ENCODE data around the gene ATP6V1G2. TPM values are rescaled to one million over a fixed set of nuclear protein-coding genes. Genes with fewer than 3 reads are reported as not detected.

ATP6V1G2 gene
- total RNA-seq, 1 donor from 2014 or later: 1.0 TPM

- H3K36me3 ChIP-seq (ENCODE audit: control insufficient read depth in 3 of 3, insufficient read depth in 3 of 3, low read length in 3 of 3): peaks cover 3 to 25% (median 21%) of the 10 kb centered on the region in 3 donors
- peaks cover 14 to 30% (median 26%) of the 10 kb centered on the region in 3 donors for H3K4me1 ChIP-seq (ENCODE audit: control insufficient read depth in 3 of 3, insufficient read depth in 3 of 3, low read length in 3 of 3)
- H3K4me3 ChIP-seq (ENCODE audit: low read length in 3 of 3): peak overlapping the region; percentile 58 to 82 (median 72)
- no peaks in the 10 kb centered on the region for H3K9me3 ChIP-seq (ENCODE audit: control insufficient read depth in 3 of 3, low read length in 3 of 3)
- H3K9ac ChIP-seq (ENCODE audit: low read depth in 1 of 3, low read length in 3 of 3): peak overlapping the region; percentile 69 to 83 (median 77)
- H3K27me3 ChIP-seq (ENCODE audit: control insufficient read depth in 3 of 3, insufficient read depth in 3 of 3, low read length in 3 of 3): no peaks in the 10 kb centered on the region
- peak overlapping the region; percentile 87 for H3K27ac ChIP-seq (ENCODE audit: low read depth, low read length)
These were observed 2.1 kb upstream of the ATP6V1G2 start for GRCh38 chr6:31548544-31548873.

GRCh38 chr6:31547727-31548543 is 1.5 kb upstream of the ATP6V1G2 start:
- H3K9me3 ChIP-seq (ENCODE audit: control insufficient read depth in 3 of 3, low read length in 3 of 3): no peaks in the 10 kb centered on the region
- peaks cover 19 to 35% (median 29%) of the 10 kb centered on the region in 3 donors for H3K4me1 ChIP-seq (ENCODE audit: control insufficient read depth in 3 of 3, insufficient read depth in 3 of 3, low read length in 3 of 3)
- peak overlapping the region; percentile 87 for H3K27ac ChIP-seq (ENCODE audit: low read depth, low read length)
- H3K9ac ChIP-seq (ENCODE audit: low read depth in 1 of 3, low read length in 3 of 3): peak overlapping the region; percentile 69 to 83 (median 77)
- no peaks in the 10 kb centered on the region for H3K27me3 ChIP-seq (ENCODE audit: control insufficient read depth in 3 of 3, insufficient read depth in 3 of 3, low read length in 3 of 3)
- peak overlapping the region; percentile 58 to 82 (median 72) for H3K4me3 ChIP-seq (ENCODE audit: low read length in 3 of 3)
- H3K36me3 ChIP-seq (ENCODE audit: control insufficient read depth in 3 of 3, insufficient read depth in 3 of 3, low read length in 3 of 3): peaks cover 3 to 22% (median 21%) of the 10 kb centered on the region in 3 donors

- no peaks in the 10 kb centered on the region for H3K27me3 ChIP-seq (ENCODE audit: control insufficient read depth in 3 of 3, insufficient read depth in 3 of 3, low read length in 3 of 3)
- peaks cover 20 to 40% (median 31%) of the 10 kb centered on the region in 3 donors for H3K4me1 ChIP-seq (ENCODE audit: control insufficient read depth in 3 of 3, insufficient read depth in 3 of 3, low read length in 3 of 3)
- H3K36me3 ChIP-seq (ENCODE audit: control insufficient read depth in 3 of 3, insufficient read depth in 3 of 3, low read length in 3 of 3): peaks cover 3 to 22% (median 21%) of the 10 kb centered on the region in 3 donors
- peak within 1 kb of the TSS; percentile 58 to 82 (median 72) for H3K4me3 ChIP-seq (ENCODE audit: low read length in 3 of 3)
- peak within 1 kb of the TSS; percentile 69 to 83 (median 77) for H3K9ac ChIP-seq (ENCODE audit: low read depth in 1 of 3, low read length in 3 of 3)
- peak within 1 kb of the TSS; percentile 87 for H3K27ac ChIP-seq (ENCODE audit: low read depth, low read length)
- H3K9me3 ChIP-seq (ENCODE audit: control insufficient read depth in 3 of 3, low read length in 3 of 3): no peaks in the 10 kb centered on the region
These were observed 734 bp upstream of the ATP6V1G2 start, which contains the start of gene NFKBIL1 for GRCh38 chr6:31546958-31547726. Gene NFKBIL1, plus strand, starts transcription at chr6:31547608. Its CDS starts 87 bp downstream, at chr6:31547695.

- H3K9me3 ChIP-seq (ENCODE audit: control insufficient read depth in 3 of 3, low read length in 3 of 3): no peaks in the 10 kb centered on the region
- no peak overlapping the region for H3K9ac ChIP-seq (ENCODE audit: low read depth in 1 of 3, low read length in 3 of 3)
- peaks cover 24 to 51% (median 33%) of the 10 kb centered on the region in 3 donors for H3K4me1 ChIP-seq (ENCODE audit: control insufficient read depth in 3 of 3, insufficient read depth in 3 of 3, low read length in 3 of 3)
- no peaks in the 10 kb centered on the region for H3K27me3 ChIP-seq (ENCODE audit: control insufficient read depth in 3 of 3, insufficient read depth in 3 of 3, low read length in 3 of 3)
- H3K27ac ChIP-seq (ENCODE audit: low read depth, low read length): no peak overlapping the region
- no peak overlapping the region for H3K4me3 ChIP-seq (ENCODE audit: low read length in 3 of 3)
- H3K36me3 ChIP-seq (ENCODE audit: control insufficient read depth in 3 of 3, insufficient read depth in 3 of 3, low read length in 3 of 3): peaks cover under 1 to 16% (median 14%) of the 10 kb centered on the region in 3 donors
These were observed 1.1 kb downstream of the ATP6V1G2 start for GRCh38 chr6:31545291-31545690.

- peaks cover 6 to 17% (median 16%) of the 10 kb centered on the region in 3 donors for H3K36me3 ChIP-seq (ENCODE audit: control insufficient read depth in 3 of 3, insufficient read depth in 3 of 3, low read length in 3 of 3)
- H3K27ac ChIP-seq (ENCODE audit: low read depth, low read length): no peak overlapping the region
- H3K9ac ChIP-seq (ENCODE audit: low read depth in 1 of 3, low read length in 3 of 3): no peak overlapping the region
- H3K4me3 ChIP-seq (ENCODE audit: low read length in 3 of 3): no peak overlapping the region
- H3K4me1 ChIP-seq (ENCODE audit: control insufficient read depth in 3 of 3, insufficient read depth in 3 of 3, low read length in 3 of 3): peaks cover 30 to 57% (median 38%) of the 10 kb centered on the region in 3 donors
- H3K9me3 ChIP-seq (ENCODE audit: control insufficient read depth in 3 of 3, low read length in 3 of 3): no peaks in the 10 kb centered on the region
- no peaks in the 10 kb centered on the region for H3K27me3 ChIP-seq (ENCODE audit: control insufficient read depth in 3 of 3, insufficient read depth in 3 of 3, low read length in 3 of 3)
These were observed 1.7 kb downstream of the ATP6V1G2 start for GRCh38 chr6:31544676-31545075.

GRCh38 chr6:31543639-31544038 is 2.8 kb downstream of the ATP6V1G2 start:
- no peaks in the 10 kb centered on the region for H3K27me3 ChIP-seq (ENCODE audit: control insufficient read depth in 3 of 3, insufficient read depth in 3 of 3, low read length in 3 of 3)

GRCh38 chr6:31541658-31542521 is 4.5 kb downstream of the ATP6V1G2 start, which contains the start of gene DDX39B:
Gene DDX39B, minus strand, starts transcription at chr6:31542003. Its CDS starts 1,471 bp downstream, at chr6:31540532.
- H3K27ac ChIP-seq (ENCODE audit: low read depth, low read length): peak within 1 kb of the TSS; percentile 96

More at GRCh38 chr6:31543639-31544038, 2.8 kb downstream of the ATP6V1G2 start:
- peak overlapping the region in 2 of 3 donors; percentile 35 to 97 for H3K9ac ChIP-seq (ENCODE audit: low read depth in 1 of 3, low read length in 3 of 3)
- peaks cover 12 to 18% (median 17%) of the 10 kb centered on the region in 3 donors for H3K36me3 ChIP-seq (ENCODE audit: control insufficient read depth in 3 of 3, insufficient read depth in 3 of 3, low read length in 3 of 3)
- no peaks in the 10 kb centered on the region for H3K9me3 ChIP-seq (ENCODE audit: control insufficient read depth in 3 of 3, low read length in 3 of 3)
- H3K4me1 ChIP-seq (ENCODE audit: control insufficient read depth in 3 of 3, insufficient read depth in 3 of 3, low read length in 3 of 3): peaks cover 40 to 61% (median 45%) of the 10 kb centered on the region in 3 donors
- H3K4me3 ChIP-seq (ENCODE audit: low read length in 3 of 3): no peak overlapping the region
- no peak overlapping the region for H3K27ac ChIP-seq (ENCODE audit: low read depth, low read length)

GRCh38 chr6:31541059-31541657 is 5.2 kb downstream of the ATP6V1G2 start:
- Histone ChIP-seq H3K9me3 (ENCODE audit: control insufficient read depth in 3 of 3, low read length in 3 of 3) (no peaks in the 10 kb centered on the region), H3K27me3 (ENCODE audit: control insufficient read depth in 3 of 3, insufficient read depth in 3 of 3, low read length in 3 of 3) (no peaks in the 10 kb centered on the region)

More at GRCh38 chr6:31541658-31542521, 4.5 kb downstream of the ATP6V1G2 start, which contains the start of gene DDX39B:
- no peaks in the 10 kb centered on the region for H3K27me3 ChIP-seq (ENCODE audit: control insufficient read depth in 3 of 3, insufficient read depth in 3 of 3, low read length in 3 of 3)
- H3K9ac ChIP-seq (ENCODE audit: low read depth in 1 of 3, low read length in 3 of 3): peak within 1 kb of the TSS; percentile 97 to 99 (median 99)
- peaks cover 33 to 52% (median 36%) of the 10 kb centered on the region in 3 donors for H3K4me1 ChIP-seq (ENCODE audit: control insufficient read depth in 3 of 3, insufficient read depth in 3 of 3, low read length in 3 of 3)
- H3K4me3 ChIP-seq (ENCODE audit: low read length in 3 of 3): peak within 1 kb of the TSS; percentile 84 to 99 (median 98)
- H3K36me3 ChIP-seq (ENCODE audit: control insufficient read depth in 3 of 3, insufficient read depth in 3 of 3, low read length in 3 of 3): peaks cover 26 to 31% (median 30%) of the 10 kb centered on the region in 3 donors
- no peaks in the 10 kb centered on the region for H3K9me3 ChIP-seq (ENCODE audit: control insufficient read depth in 3 of 3, low read length in 3 of 3)

More at GRCh38 chr6:31541059-31541657, 5.2 kb downstream of the ATP6V1G2 start:
- H3K36me3 ChIP-seq (ENCODE audit: control insufficient read depth in 3 of 3, insufficient read depth in 3 of 3, low read length in 3 of 3): peaks cover 33 to 38% (median 35%) of the 10 kb centered on the region in 3 donors
- peak overlapping the region; percentile 97 to 99 (median 99) for H3K9ac ChIP-seq (ENCODE audit: low read depth in 1 of 3, low read length in 3 of 3)
- H3K4me1 ChIP-seq (ENCODE audit: control insufficient read depth in 3 of 3, insufficient read depth in 3 of 3, low read length in 3 of 3): peaks cover 29 to 45% (median 30%) of the 10 kb centered on the region in 3 donors
- peak overlapping the region; percentile 84 to 99 (median 98) for H3K4me3 ChIP-seq (ENCODE audit: low read length in 3 of 3)
- peak overlapping the region; percentile 96 for H3K27ac ChIP-seq (ENCODE audit: low read depth, low read length)
